ENCODE measurements around the gene CLIP4.

GRCh38 chr2:29220506-29221270, 105.5 kb downstream of the CLIP4 start:
- TF ChIP-seq CTCF (IDR thresholded peaks at IDR 0.05) (no peak), POLR2A (IDR thresholded peaks at IDR 0.05) (no peak)

All from uterus (tissue), 2 donors.